Measurements from ENCODE around the gene LRRC36. TPM values are rescaled to one million over a fixed set of nuclear protein-coding genes. Genes with fewer than 3 reads are reported as not detected.

Gene LRRC36
- total RNA-seq, 8 experiments from 2014 or later: 0.43 to 1.5 (median 1.0) TPM; not detected in 4

DNA sequence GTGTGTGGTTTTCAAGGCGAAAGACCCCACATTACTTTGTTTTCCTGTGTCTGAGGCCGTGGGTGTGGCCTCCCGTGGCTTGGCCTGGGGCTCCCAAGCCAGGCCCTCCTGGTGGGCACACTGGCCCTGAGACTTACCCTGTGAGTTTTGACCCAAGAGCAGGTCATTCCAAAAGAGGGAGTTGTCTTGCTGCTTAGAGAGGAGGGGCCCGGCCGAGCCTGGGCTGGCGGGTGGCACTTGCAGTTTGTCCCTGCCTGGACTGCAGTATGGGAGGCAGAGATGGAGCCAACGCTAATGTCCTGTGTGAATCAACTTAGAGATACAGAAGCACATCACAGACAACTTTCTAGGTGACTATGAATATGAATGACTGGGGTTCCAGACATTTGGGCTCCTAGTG, 24.5 kb upstream of the LRRC36 start:
- in situ Hi-C loops (cut with MboI; ENCODE audit: low pct_unique_long_range_greater_than_20kb in 2 of 9, low sequenced_read_pairs in 9 of 9, unreplicated experiment in 9 of 9): no loop called here
- no peak overlapping the region for H3K4me3 ChIP-seq
- ATAC-seq (replicated peaks in 6 of 8): peak in 1 of 8 experiments; percentile 39
- WGBS, 10 experiments: 80 to 100% (median 89%) methylated on average over 1 to 6 of the region's 7 CpGs; no CpG with 5 or more reads in 5 of the 10 experiments
- H3K4me1 ChIP-seq (replicated peaks in 1 of 2): peaks cover 0 to 3% of the 10 kb centered on the region in 2 donors
- no peak overlapping the region for H3K27ac ChIP-seq

DNA sequence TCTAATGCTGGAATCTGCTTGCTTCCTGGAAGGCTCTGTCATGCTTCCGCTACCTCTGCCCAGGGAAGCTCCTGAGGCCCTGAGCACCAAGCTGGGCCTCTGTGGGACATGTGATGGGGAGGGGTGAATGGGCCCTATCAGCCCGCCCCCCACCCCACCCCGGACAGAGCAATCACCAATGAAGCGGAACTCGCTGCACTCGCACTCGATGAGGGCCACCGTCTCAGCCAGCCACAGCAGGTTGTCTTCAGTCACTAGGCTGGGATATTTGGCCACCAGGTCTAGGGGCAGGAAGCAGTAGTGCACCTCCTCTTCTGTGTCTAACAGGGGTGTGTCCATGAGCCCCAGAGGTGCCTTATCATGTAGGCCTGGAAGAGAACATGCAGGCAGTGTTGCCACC, 23.6 kb upstream of the LRRC36 start:
- WGBS, 10 experiments: 100% methylated on average over 1 of the region's 8 CpGs; no CpG with 5 or more reads in 8 of the 10 experiments
- H3K4me1 ChIP-seq (replicated peaks in 1 of 2): peaks cover 0 to 3% of the 10 kb centered on the region in 2 donors

DNA sequence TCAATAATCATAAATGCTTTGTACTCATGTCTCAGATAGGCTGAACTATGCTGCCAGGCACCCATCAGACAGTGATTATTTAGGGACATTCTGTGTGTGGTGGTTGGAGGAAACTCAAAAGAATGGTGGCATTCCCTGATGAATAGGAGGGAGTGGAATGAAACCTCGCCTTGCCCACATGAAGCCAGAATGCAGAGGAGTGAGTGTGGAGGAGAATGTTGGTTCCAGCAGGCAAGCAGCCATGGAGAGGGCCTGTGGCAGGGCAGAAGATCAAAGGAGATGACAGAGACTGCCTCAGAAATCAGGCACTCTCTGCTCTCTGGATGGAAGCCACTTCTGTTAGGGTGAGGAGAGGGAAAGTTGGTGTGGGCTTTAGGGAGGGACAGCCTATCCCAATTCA, 22.6 kb upstream of the LRRC36 start:
- no peak overlapping the region for H3K4me3 ChIP-seq
- H3K27ac ChIP-seq: no peak overlapping the region
- in situ Hi-C loops (cut with MboI; ENCODE audit: low pct_unique_long_range_greater_than_20kb in 2 of 9, low sequenced_read_pairs in 9 of 9, unreplicated experiment in 9 of 9): no loop called here
- peaks cover 0 to 3% of the 10 kb centered on the region in 2 donors for H3K4me1 ChIP-seq (replicated peaks in 1 of 2)
- WGBS, 10 experiments: 0 to 88% (median 14%) methylated on average over 1 of the region's 1 CpG; no CpG with 5 or more reads in 4 of the 10 experiments
- ATAC-seq (replicated peaks in 6 of 8): no peak

More for the DNA sequence above, 23.6 kb upstream of the LRRC36 start:
- peak in 4 of 8 experiments; percentile 16 to 89 (median 68) for ATAC-seq (replicated peaks in 6 of 8)
- in situ Hi-C loops (cut with MboI; ENCODE audit: low pct_unique_long_range_greater_than_20kb in 2 of 9, low sequenced_read_pairs in 9 of 9, unreplicated experiment in 9 of 9): no loop called here
- Histone ChIP-seq H3K27ac (no peak overlapping the region), H3K4me3 (no peak overlapping the region)

DNA sequence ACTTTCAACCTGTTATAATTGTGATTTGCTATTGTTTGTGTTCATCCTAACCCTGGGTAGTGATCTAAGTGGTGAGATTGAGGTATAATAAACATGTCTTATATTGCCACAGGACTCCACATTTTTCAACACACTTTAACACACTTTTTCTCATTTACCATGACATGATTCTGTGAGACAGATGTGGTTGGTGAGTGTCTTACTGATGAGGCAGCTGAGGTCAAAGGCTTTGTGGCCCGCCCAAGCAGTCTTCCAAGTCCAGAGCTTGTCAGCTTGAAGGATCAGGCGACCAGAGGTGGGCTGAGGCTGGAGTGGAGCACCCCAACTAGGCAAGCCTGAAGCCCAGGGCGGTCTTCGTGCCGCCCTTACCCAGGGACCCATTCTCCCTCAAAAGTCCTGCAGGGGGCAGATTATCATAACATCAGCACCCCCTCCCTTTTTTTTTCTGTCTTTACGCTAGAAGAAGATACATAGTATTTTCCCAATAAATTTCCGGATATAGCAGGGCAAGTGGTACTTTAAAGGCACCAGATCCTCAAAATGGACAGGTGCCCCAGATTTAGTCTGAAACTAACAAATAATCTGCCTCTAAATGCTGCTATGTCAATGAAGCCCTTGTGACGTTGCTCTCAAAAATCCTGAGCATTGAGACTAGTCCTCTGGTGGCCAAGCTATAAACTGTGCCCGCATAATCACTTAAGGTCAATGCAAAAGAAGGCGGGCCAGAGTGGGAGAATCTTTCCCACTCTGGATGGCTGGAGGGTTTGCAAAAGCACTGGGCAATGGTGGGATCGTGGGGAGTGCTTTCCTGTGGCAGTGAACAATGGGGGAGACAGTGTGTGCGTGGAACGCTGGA, 21.2 kb upstream of the LRRC36 start:
- WGBS, 10 experiments: 42 to 97% (median 83%) methylated on average over 1 to 10 of the region's 13 CpGs; no CpG with 5 or more reads in 1 of the 10 experiments
- H3K4me3 ChIP-seq: no peak overlapping the region

DNA sequence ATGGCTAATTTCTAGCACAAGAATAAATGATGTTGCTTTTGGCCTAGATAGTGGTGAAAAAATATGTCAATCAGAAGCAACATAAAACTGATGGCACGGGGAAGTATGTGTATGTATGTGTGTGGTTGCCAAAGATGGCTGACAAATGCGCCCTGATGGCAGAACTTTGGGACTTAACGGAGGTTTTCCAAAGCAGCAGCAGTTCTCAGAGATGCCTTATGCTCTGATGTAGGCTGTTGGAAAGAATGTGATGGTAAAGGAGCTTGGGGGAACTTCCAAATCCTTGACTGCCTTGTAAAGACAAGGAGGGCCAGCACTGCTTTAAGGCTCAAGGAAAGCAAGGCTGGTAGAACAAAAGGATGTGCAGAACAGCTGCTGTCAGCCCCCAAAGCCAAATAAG, 16.1 kb upstream of the LRRC36 start:
- ATAC-seq (replicated peaks in 6 of 8): no peak
- no peak overlapping the region for H3K27ac ChIP-seq
- H3K4me1 ChIP-seq (replicated peaks in 1 of 2): no peaks in the 10 kb centered on the region
- in situ Hi-C loops (cut with MboI; ENCODE audit: low pct_unique_long_range_greater_than_20kb in 2 of 9, low sequenced_read_pairs in 9 of 9, unreplicated experiment in 9 of 9): no loop called here
- 64 to 100% (median 85%) methylated on average over 1 to 3 of the region's 3 CpGs; no CpG with 5 or more reads in 2 of the 10 experiments for WGBS, 10 experiments
- H3K4me3 ChIP-seq: no peak overlapping the region

More for the DNA sequence above, 21.2 kb upstream of the LRRC36 start:
- ATAC-seq (replicated peaks in 6 of 8): no peak
- no peak overlapping the region for H3K27ac ChIP-seq
- in situ Hi-C loops (cut with MboI; ENCODE audit: low pct_unique_long_range_greater_than_20kb in 2 of 9, low sequenced_read_pairs in 9 of 9, unreplicated experiment in 9 of 9): no loop called here
- H3K4me1 ChIP-seq (replicated peaks in 1 of 2): no peaks in the 10 kb centered on the region

DNA sequence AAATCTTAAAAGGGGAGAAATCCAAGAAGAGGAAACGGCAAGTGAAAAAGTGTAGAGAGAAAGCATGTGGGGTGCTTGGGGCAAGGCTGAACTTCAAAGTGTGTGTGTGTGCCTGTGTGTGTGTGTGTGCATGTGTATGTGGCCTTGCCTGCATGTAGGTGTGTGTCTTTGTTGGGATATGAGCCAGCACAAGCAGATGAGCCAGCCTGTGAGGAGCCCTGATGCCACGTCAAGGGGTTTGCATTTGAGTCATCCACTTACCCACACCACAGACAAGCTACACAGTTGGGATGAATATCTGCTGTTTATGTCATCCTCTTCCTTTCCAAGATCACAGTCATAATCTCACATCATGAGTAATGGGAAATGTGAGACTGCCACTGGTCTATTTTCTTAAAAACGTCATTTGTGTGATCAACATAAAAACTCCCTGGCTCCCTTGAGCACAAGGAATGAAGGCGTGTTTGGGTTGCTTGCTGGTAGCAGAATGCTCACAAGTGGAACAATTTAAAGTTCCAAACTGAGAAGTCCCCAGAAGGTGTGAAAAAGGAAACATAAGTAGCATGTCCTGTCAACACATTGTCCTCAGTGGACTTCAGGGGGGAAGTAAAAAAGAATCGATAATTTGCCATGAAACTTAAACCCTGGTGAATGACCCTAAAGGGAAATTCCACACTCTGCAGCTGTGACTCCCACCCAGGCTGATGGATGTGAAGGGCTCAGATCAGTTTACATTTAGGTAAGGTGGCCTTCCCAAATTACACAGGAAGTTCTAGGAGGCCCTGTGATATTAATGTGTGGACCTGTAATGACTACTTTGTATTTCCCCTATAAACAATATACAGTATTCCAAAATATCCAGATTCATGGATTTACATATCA, 14.8 kb upstream of the LRRC36 start:
- H3K27ac ChIP-seq: no peak overlapping the region
- peak; percentile 42 to 100 (median 86) for ATAC-seq (replicated peaks in 6 of 8)
- in situ Hi-C loops (cut with MboI; ENCODE audit: low pct_unique_long_range_greater_than_20kb in 2 of 9, low sequenced_read_pairs in 9 of 9, unreplicated experiment in 9 of 9): no loop called here
- 0 to 100% (median 75%) methylated on average over 1 to 3 of the region's 5 CpGs; no CpG with 5 or more reads in 1 of the 10 experiments for WGBS, 10 experiments
- no peak overlapping the region for H3K4me3 ChIP-seq
- H3K4me1 ChIP-seq (replicated peaks in 1 of 2): no peaks in the 10 kb centered on the region

DNA sequence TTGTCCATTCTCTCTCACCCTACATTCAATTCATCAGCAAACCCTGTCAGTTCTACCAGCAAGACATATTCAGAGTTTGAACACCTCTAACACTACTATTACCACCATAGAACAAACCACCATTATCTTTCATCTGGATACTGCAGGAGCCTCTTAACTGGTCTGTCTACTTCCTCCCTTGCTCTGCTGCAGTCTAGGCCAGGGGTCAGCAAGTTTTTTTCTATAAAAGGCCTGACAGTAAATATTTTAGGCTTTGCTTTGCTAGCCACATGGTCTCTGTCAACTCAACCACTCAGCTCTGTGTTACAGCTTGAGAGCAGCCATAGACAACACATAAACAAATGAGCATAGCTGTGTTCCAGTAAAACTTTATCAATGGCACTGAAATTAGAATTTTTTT, 13.9 kb upstream of the LRRC36 start:
- no peaks in the 10 kb centered on the region for H3K4me1 ChIP-seq (replicated peaks in 1 of 2)
- H3K27ac ChIP-seq: no peak overlapping the region
- in situ Hi-C loops (cut with MboI; ENCODE audit: low pct_unique_long_range_greater_than_20kb in 2 of 9, low sequenced_read_pairs in 9 of 9, unreplicated experiment in 9 of 9): no loop called here
- no peak overlapping the region for H3K4me3 ChIP-seq
- peak in 1 of 8 experiments; percentile 11 for ATAC-seq (replicated peaks in 6 of 8)

DNA sequence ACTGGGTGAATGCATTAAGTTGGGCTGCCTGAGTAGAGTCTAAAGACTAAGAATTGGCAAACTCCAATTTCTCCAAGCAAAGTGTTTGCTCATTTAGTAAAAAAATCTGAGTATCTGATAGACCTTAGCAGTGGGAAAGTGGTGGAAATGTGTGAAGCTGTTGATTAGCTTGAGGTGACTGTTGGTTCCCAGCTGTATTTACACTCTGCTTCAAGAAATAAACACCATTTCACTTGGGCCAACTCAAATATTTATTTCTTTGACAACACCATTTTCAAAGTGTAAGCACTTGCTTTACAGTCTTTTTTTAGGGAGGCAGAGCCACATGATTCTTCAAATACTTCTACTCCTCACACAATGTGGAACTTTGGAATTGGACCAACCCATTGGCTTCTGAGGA, 8.8 kb upstream of the LRRC36 start:
- Histone ChIP-seq H3K27ac (no peak overlapping the region), H3K4me3 (no peak overlapping the region), H3K4me1 (replicated peaks in 1 of 2) (no peaks in the 10 kb centered on the region)
- in situ Hi-C loops (cut with MboI; ENCODE audit: low pct_unique_long_range_greater_than_20kb in 2 of 9, low sequenced_read_pairs in 9 of 9, unreplicated experiment in 9 of 9): no loop called here
- peak in 1 of 8 experiments; percentile 74 for ATAC-seq (replicated peaks in 6 of 8)

DNA sequence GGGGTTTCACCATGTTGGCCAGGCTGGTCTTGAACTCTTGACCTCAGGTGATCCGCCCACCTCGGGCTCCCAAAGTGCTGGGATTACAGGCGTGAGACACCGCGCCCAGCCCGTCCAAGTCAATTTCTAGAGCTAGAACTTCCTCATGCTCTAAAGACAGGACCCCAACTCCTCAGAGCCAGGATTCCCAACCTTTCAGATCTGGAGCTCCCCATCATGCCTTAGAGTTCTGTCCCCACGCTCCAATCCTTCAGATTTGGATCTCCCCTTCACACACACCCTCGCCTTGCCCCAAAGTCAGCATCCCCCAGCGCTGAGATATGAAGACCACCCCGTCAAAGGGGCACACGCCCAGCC, 522 bp upstream of the LRRC36 start:
- in situ Hi-C loops (cut with MboI; ENCODE audit: low pct_unique_long_range_greater_than_20kb in 2 of 9, low sequenced_read_pairs in 9 of 9, unreplicated experiment in 9 of 9): no loop called here
- H3K27ac ChIP-seq: peak overlapping the region in 1 of 2 donors; percentile 15
- H3K4me3 ChIP-seq: peak overlapping the region; percentile 29 to 44 (median 33)
- WGBS, 10 experiments: 0 to 83% (median 73%) methylated on average over 1 to 4 of the region's 11 CpGs; no CpG with 5 or more reads in 5 of the 10 experiments
- no peak for ATAC-seq (replicated peaks in 6 of 8)
- peaks cover 0 to 8% of the 10 kb centered on the region in 2 donors for H3K4me1 ChIP-seq (replicated peaks in 1 of 2)

DNA sequence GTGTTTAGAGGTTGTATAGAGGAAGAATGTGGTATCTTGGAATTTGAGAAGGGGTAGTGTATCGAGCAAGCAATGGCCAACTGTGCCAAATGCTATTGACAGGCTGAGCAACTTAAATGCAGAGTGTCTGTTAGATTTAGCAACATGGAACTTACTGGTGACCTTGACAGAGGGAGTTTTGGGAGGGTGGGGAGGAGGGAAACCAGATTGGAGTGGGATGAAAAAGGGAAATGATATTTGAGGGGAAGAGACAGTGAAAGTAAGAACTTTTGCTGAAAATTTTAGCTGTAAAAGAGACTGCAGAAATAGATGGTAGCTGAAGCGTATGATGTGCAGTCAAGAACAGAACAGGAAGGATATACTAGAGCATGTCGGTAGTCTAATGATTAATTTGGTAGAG, 1.1 kb downstream of the LRRC36 start:
- no peak overlapping the region for H3K4me3 ChIP-seq
- in situ Hi-C loops (cut with MboI; ENCODE audit: low pct_unique_long_range_greater_than_20kb in 2 of 9, low sequenced_read_pairs in 9 of 9, unreplicated experiment in 9 of 9): no loop called here
- WGBS, 10 experiments: 40 to 100% (median 94%) methylated on average over 1 to 3 of the region's 3 CpGs; no CpG with 5 or more reads in 1 of the 10 experiments
- H3K27ac ChIP-seq: no peak overlapping the region
- no peak for ATAC-seq (replicated peaks in 6 of 8)
- H3K4me1 ChIP-seq (replicated peaks in 1 of 2): peaks cover 0 to 8% of the 10 kb centered on the region in 2 donors

DNA sequence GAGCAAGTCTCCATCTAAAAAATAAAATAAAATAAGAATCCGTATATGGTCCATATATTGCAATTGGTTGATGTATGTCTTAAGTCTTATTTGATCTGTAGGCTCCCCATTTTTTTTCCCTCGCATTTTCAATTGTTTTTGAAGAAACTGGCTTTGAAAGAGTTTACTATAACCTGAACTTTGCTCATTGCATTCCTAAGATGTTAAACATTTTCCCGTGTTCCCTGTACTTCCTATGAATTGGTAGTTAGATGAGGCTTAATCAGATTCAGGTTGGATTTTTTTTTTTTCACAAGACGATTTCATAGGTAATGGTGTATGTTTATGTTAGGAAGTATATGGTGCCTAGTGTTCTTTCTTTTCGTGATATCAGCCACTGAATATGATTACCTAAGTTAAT, 3.3 kb downstream of the LRRC36 start:
- H3K27ac ChIP-seq: no peak overlapping the region
- WGBS, 10 experiments: 54 to 91% (median 68%) methylated on average over 1 to 5 of the region's 5 CpGs
- no peak for ATAC-seq (replicated peaks in 6 of 8)
- in situ Hi-C loops (cut with MboI; ENCODE audit: low pct_unique_long_range_greater_than_20kb in 2 of 9, low sequenced_read_pairs in 9 of 9, unreplicated experiment in 9 of 9): no loop called here
- H3K4me3 ChIP-seq: no peak overlapping the region
- peaks cover 0 to 8% of the 10 kb centered on the region in 2 donors for H3K4me1 ChIP-seq (replicated peaks in 1 of 2)

DNA sequence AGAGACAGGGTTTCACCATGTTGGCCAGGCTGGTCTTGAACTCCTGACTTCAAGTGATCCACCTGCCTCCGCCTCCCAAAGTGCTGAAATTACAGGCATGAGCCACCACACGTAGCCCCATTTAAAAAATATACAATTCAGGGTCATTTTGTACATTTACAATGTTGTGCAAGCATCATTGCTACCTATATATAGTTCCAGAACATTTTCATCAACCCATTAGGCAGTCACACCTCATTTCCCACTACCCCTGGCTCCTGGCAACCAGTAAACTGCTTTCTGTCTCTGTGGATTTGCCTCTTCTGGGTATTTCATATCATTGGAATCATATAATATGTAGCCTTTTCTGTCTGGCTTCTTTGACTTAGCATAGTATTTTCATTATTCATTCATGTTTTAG, 6.7 kb downstream of the LRRC36 start:
- no peaks in the 10 kb centered on the region for H3K4me1 ChIP-seq (replicated peaks in 1 of 2)
- no peak overlapping the region for H3K4me3 ChIP-seq
- no peak for ATAC-seq (replicated peaks in 6 of 8)
- WGBS, 10 experiments: 0 to 100% (median 57%) methylated on average over 1 to 2 of the region's 2 CpGs; no CpG with 5 or more reads in 3 of the 10 experiments
- in situ Hi-C loops (cut with MboI; ENCODE audit: low pct_unique_long_range_greater_than_20kb in 2 of 9, low sequenced_read_pairs in 9 of 9, unreplicated experiment in 9 of 9): no loop called here
- H3K27ac ChIP-seq: no peak overlapping the region

DNA sequence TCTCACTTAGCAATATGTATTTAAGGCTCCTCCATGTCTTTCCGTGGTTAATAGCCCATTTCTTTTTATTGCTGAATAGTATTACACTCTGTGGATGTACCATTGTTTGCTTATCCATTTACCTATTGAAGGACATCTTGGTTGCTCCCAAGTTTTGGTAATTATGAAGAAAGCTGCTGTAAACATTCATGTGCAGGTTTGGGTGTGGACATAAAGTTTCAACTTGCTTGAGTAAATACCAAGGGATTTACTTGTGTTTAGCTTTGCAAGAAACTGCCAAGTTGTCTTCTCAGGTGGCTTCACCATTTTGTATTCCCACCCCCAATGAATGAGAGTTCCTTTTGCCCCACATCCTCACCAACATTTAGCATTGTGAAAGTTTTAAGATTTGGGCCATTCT, 9.5 kb downstream of the LRRC36 start:
- WGBS, 10 experiments: 0 to 100% (median 29%) methylated on average over 1 of the region's 1 CpG; no CpG with 5 or more reads in 3 of the 10 experiments
- no peak overlapping the region for H3K27ac ChIP-seq
- ATAC-seq (replicated peaks in 6 of 8): no peak

More for the DNA sequence above, 9.5 kb downstream of the LRRC36 start:
- in situ Hi-C loops (cut with MboI; ENCODE audit: low pct_unique_long_range_greater_than_20kb in 2 of 9, low sequenced_read_pairs in 9 of 9, unreplicated experiment in 9 of 9): no loop called here
- H3K4me1 ChIP-seq (replicated peaks in 1 of 2): no peaks in the 10 kb centered on the region
- H3K4me3 ChIP-seq: no peak overlapping the region

Measured in motor neuron (in vitro differentiated cells).